HCT116 (cell line): ENCODE results near the gene KCNK6.

Experiments used
- CEBPB ChIP-seq: IDR thresholded peaks from 2 replicates; pipeline ENCODE4 v1.6.1; 2012; ENCODE audit warnings: low read depth
- CTCF ChIP-seq, 3 experiments: fragments of 200-600 bp in 1 of 3; sonication (generic) in 1 of 3; IDR thresholded peaks in 2 of 3; conservative IDR thresholded peaks in 1 of 3; 2 replicates each; pipeline ENCODE4 v1.5.1; 2012 to 2017; ENCODE audit warnings: low read depth in 2 of 3, low read length in 2 of 3, antibody characterized with exemption in 1 of 3, borderline replicate concordance in 1 of 3, control low read depth in 1 of 3, mild to moderate bottlenecking in 1 of 3, mixed read lengths in 1 of 3, mixed run types in 1 of 3, moderate library complexity in 1 of 3; ENCODE audit not compliant: insufficient read depth in 1 of 3
- EZH2 ChIP-seq: fragments of 200-600 bp; sonication (generic); IDR thresholded peaks from 2 replicates; pipeline ENCODE4 v1.6.1; 2017; ENCODE audit warnings: antibody characterized with exemption, mixed run types
- EZH2phosphoT487 ChIP-seq: fragments of 200-600 bp; IDR thresholded peaks from 2 replicates; pipeline ENCODE4 v1.6.1; 2018; ENCODE audit warnings: antibody characterized with exemption, borderline replicate concordance
- POLR2A ChIP-seq: IDR thresholded peaks from 2 replicates; pipeline ENCODE4 v1.7.0; 2011; ENCODE audit warnings: borderline replicate concordance; ENCODE audit not compliant: insufficient read depth, insufficient read length; ENCODE audit errors: extremely low read depth
- POLR2AphosphoS5 ChIP-seq: IDR thresholded peaks from 2 replicates; pipeline ENCODE4 v1.6.1; 2011; ENCODE audit warnings: mild to moderate bottlenecking, low read depth, low read length, moderate library complexity
- RAD21 ChIP-seq: IDR thresholded peaks from 2 replicates; pipeline ENCODE4 v1.6.1; 2012; ENCODE audit warnings: low read depth, mild to moderate bottlenecking
- REST ChIP-seq: IDR thresholded peaks from 2 replicates; pipeline ENCODE4 v1.6.1; 2012; ENCODE audit warnings: low read depth
- SP1 ChIP-seq: IDR thresholded peaks from 2 replicates; pipeline ENCODE4 v1.6.1; 2012; ENCODE audit warnings: low read depth
- YY1 ChIP-seq: IDR thresholded peaks from 2 replicates; pipeline ENCODE4 v1.6.1; 2011; ENCODE audit warnings: low read length, low read depth, moderate library complexity, mild to moderate bottlenecking; ENCODE audit not compliant: insufficient replicate concordance; ENCODE audit errors: extremely low read depth
- ZFX ChIP-seq: fragments of 450-650 bp; IDR thresholded peaks from 2 replicates; pipeline ENCODE4 v1.6.1; 2017
- TF ChIP-seq, protein P1 (sequence below): IDR thresholded peaks from 2 replicates; pipeline ENCODE4 v1.6.1; 2012

GRCh38 chr19:38284422-38284821, 35.2 kb upstream of the KCNK6 start:
- TF ChIP-seq POLR2AphosphoS5 = no peak
- TF ChIP-seq, protein P1, sequence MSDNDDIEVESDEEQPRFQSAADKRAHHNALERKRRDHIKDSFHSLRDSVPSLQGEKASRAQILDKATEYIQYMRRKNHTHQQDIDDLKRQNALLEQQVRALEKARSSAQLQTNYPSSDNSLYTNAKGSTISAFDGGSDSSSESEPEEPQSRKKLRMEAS = no peak
- no peak for TF ChIP-seq CTCF (IDR thresholded peaks at IDR 0.05 in 2 of 3, conservative IDR thresholded peaks at IDR 0.05 in 1 of 3; ENCODE audit: borderline replicate concordance in 1 of 3, insufficient read depth in 1 of 3, low read depth in 2 of 3, low read length in 2 of 3)
- no peak for TF ChIP-seq SP1
- TF ChIP-seq EZH2 = no peak
- TF ChIP-seq POLR2A = no peak
- TF ChIP-seq YY1 = no peak
- no peak for TF ChIP-seq RAD21
- TF ChIP-seq CEBPB = no peak
- TF ChIP-seq ZFX = no peak
- no peak for TF ChIP-seq EZH2phosphoT487
- no peak for TF ChIP-seq REST
